ENCODE data around the gene RCC2.

DNA sequence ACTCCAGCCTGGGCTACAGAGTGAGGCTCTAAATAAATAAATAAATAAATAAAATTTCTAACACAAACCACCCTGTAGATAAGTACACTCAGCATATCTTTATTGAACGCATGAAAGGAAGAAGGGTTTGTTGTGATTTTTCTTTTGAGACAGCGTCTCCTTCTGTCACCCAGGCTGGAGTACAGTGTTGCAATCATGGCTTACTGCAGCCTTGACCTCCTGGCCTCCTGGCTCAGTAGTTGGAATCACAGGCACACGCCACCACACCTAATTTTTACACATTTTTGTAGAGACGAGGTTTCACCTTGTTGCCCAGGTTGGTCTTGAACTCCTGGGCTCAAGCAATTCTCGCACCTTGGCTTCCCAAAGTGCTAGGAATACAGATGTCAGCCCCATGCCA lies 23.2 kb upstream of the RCC2 start:
- TF ChIP-seq JUND (IDR thresholded peaks at IDR 0.05) = no peak
- TF ChIP-seq, protein P1, sequence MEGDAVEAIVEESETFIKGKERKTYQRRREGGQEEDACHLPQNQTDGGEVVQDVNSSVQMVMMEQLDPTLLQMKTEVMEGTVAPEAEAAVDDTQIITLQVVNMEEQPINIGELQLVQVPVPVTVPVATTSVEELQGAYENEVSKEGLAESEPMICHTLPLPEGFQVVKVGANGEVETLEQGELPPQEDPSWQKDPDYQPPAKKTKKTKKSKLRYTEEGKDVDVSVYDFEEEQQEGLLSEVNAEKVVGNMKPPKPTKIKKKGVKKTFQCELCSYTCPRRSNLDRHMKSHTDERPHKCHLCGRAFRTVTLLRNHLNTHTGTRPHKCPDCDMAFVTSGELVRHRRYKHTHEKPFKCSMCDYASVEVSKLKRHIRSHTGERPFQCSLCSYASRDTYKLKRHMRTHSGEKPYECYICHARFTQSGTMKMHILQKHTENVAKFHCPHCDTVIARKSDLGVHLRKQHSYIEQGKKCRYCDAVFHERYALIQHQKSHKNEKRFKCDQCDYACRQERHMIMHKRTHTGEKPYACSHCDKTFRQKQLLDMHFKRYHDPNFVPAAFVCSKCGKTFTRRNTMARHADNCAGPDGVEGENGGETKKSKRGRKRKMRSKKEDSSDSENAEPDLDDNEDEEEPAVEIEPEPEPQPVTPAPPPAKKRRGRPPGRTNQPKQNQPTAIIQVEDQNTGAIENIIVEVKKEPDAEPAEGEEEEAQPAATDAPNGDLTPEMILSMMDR (IDR thresholded peaks at IDR 0.05; ENCODE audit: low read depth, low read length, missing input control) = no peak
- no peak for TF ChIP-seq RAD21 (IDR thresholded peaks at IDR 0.05)
- TF ChIP-seq, protein P2, sequence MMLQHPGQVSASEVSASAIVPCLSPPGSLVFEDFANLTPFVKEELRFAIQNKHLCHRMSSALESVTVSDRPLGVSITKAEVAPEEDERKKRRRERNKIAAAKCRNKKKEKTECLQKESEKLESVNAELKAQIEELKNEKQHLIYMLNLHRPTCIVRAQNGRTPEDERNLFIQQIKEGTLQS (IDR thresholded peaks at IDR 0.05) = no peak
- TF ChIP-seq, protein P3, sequence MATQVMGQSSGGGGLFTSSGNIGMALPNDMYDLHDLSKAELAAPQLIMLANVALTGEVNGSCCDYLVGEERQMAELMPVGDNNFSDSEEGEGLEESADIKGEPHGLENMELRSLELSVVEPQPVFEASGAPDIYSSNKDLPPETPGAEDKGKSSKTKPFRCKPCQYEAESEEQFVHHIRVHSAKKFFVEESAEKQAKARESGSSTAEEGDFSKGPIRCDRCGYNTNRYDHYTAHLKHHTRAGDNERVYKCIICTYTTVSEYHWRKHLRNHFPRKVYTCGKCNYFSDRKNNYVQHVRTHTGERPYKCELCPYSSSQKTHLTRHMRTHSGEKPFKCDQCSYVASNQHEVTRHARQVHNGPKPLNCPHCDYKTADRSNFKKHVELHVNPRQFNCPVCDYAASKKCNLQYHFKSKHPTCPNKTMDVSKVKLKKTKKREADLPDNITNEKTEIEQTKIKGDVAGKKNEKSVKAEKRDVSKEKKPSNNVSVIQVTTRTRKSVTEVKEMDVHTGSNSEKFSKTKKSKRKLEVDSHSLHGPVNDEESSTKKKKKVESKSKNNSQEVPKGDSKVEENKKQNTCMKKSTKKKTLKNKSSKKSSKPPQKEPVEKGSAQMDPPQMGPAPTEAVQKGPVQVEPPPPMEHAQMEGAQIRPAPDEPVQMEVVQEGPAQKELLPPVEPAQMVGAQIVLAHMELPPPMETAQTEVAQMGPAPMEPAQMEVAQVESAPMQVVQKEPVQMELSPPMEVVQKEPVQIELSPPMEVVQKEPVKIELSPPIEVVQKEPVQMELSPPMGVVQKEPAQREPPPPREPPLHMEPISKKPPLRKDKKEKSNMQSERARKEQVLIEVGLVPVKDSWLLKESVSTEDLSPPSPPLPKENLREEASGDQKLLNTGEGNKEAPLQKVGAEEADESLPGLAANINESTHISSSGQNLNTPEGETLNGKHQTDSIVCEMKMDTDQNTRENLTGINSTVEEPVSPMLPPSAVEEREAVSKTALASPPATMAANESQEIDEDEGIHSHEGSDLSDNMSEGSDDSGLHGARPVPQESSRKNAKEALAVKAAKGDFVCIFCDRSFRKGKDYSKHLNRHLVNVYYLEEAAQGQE (IDR thresholded peaks at IDR 0.05) = no peak
- TF ChIP-seq HNF4A (conservative IDR thresholded peaks at IDR 0.05) = peak; percentile 48 to 62
